ENCODE data around the gene FAM222B. TPM values are rescaled to one million over a fixed set of nuclear protein-coding genes. Genes with fewer than 3 reads are reported as not detected.
A peak's percentile ranks its signal among the peaks of the same experiment; 100 is the strongest.

Gene FAM222B
- total and polyA plus RNA-seq, 9 of the 15 experiments (the other 6 are each of a cell fraction or from before 2014, with no cell fraction given), result 4.0 to 34.6 (median 7.5) TPM

GRCh38 chr17:28725166-28725659, 117.4 kb downstream of the FAM222B start (continued):
- TF ChIP-seq ZNF280A (IDR thresholded peaks at IDR 0.05; ENCODE audit: low read depth, partially characterized antibody) (no peak), HNRNPH1 (optimal IDR thresholded peaks at IDR 0.05; ENCODE audit: low read depth, low read length) (no peak), ZBED1 (IDR thresholded peaks at IDR 0.05) (peak; percentile 21), RFX5 (IDR thresholded peaks at IDR 0.05; ENCODE audit: low read depth, low read length) (no peak), HLTF (IDR thresholded peaks at IDR 0.05) (no peak), ZNF134 (CRISPR knock-in tag; conservative IDR thresholded peaks at IDR 0.05) (no peak), NR4A1 (CRISPR knock-in tag; IDR thresholded peaks at IDR 0.05) (no peak), NR4A1 (tag; IDR thresholded peaks at IDR 0.05) (no peak), ELF4 (CRISPR knock-in tag; IDR thresholded peaks at IDR 0.05) (no peak), ZNF175 (CRISPR knock-in tag; IDR thresholded peaks at IDR 0.05; ENCODE audit: low read depth) (no peak), JUNB (CRISPR knock-in tag; conservative IDR thresholded peaks at IDR 0.05) (no peak), SRSF7 (optimal IDR thresholded peaks at IDR 0.05; ENCODE audit: low read depth, low read length) (no peak), KDM4B (IDR thresholded peaks at IDR 0.05; ENCODE audit: borderline replicate concordance in 2 of 2, low read depth in 1 of 2) (0 out of 4 replicates have a peak, but pooled peaks of 1 of the 2 experiments have one; percentile 11), SIN3A (IDR thresholded peaks at IDR 0.05; ENCODE audit: borderline replicate concordance in 2 of 2, control insufficient read depth in 1 of 2, low read depth in 2 of 2, low read length in 2 of 2) (peak; percentile 55 to 63; a peak in 3 of 4 replicates), FOXK2 (conservative IDR thresholded peaks at IDR 0.05 in 1 of 2, IDR thresholded peaks at IDR 0.05 in 1 of 2; ENCODE audit: low read depth in 2 of 2) (no peak), E4F1 (CRISPR knock-in tag; IDR thresholded peaks at IDR 0.05; ENCODE audit: borderline replicate concordance) (peak; percentile 60; the same call in 1 of the 2 replicates), RCOR1 (IDR thresholded peaks at IDR 0.05; ENCODE audit: borderline replicate concordance in 1 of 2, low read depth in 2 of 2, low read length in 2 of 2) (no peak; a peak in 1 of 4 replicates), THRAP3 (IDR thresholded peaks at IDR 0.05; ENCODE audit: borderline replicate concordance) (no peak), DEAF1 (CRISPR knock-in tag; IDR thresholded peaks at IDR 0.05) (no peak), NFE2L1 (tag; IDR thresholded peaks at IDR 0.05; ENCODE audit: borderline replicate concordance, low read depth) (no peak), EWSR1 (IDR thresholded peaks at IDR 0.05; ENCODE audit: borderline replicate concordance, low read depth, partially characterized antibody) (no peak), JUND (IDR thresholded peaks at IDR 0.05; ENCODE audit: borderline replicate concordance, low read depth, low read length) (no peak), JUND (tag; IDR thresholded peaks at IDR 0.05; ENCODE audit: borderline replicate concordance, low read depth, low read length) (peak; percentile 31; the same call in 1 of the 3 replicates), ZNF717 (CRISPR knock-in tag; IDR thresholded peaks at IDR 0.05) (no peak; the same call in 1 of the 2 replicates)

All from K562 (cell line).